SHP77 treated with DMSO at 0.1 percent for 48 hours (cell line): ENCODE results near the gene GNG8.

ENCODE experiments used
- DNase-seq: peaks from one replicate; lab custom pipeline; 2025; lab: John Stamatoyannopoulos, UW

The GNG8 gene

DNA sequence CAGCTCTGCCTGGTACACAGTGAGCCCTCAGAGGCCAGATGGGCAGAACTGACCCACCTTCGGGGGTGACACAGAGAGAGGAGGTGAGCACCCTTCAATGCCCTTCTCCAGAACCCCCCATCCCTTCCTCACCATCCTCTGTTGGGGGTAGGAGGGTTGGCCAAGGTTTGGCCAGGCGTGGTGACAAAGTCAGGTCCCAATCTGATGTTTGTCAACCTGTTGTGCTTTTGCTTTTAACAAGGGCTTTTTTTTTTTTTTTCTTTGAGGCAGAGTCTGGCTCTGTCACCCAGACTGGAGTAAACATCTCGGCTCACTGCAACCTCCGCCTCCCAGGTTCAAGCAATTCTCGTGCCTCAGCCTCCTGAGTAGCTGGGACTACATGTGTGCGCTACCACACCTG, 18.4 kb downstream of the GNG8 start:
- DNase-seq = no peak

DNA sequence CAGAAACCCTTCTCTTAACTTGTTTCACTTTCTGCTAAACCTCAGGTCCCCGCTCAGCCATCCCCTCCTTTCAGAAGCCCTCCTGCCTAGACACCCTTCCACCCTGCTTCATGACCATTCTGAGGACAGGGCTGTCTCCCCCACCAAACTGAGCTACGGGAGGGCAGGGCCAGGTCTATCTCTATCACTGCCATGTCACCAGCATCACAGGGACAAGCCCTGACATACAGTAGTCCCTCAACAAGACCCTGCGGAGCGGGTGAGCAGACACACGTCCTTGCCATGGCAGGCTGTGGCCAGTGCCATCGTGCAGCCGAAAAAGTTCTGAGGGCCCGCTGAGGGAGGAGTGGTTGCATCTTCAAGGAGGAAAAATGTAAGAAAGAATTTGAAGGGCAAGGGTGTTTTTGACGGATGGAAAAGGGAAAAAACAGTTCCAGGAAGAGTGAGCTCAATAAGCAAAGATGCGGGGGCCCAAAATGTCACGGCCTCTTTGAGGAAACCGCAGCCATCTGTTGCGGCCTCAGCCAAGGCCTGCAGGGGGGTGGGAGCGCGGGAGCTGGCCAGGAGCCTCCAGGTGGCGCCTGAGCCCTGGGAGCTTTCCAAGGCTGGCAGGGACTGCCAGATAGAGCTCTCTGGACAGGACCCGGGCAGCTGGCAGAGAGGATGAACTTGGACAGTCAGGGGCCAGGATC, 19.2 kb downstream of the GNG8 start:
- peak; percentile 52 for DNase-seq

DNA sequence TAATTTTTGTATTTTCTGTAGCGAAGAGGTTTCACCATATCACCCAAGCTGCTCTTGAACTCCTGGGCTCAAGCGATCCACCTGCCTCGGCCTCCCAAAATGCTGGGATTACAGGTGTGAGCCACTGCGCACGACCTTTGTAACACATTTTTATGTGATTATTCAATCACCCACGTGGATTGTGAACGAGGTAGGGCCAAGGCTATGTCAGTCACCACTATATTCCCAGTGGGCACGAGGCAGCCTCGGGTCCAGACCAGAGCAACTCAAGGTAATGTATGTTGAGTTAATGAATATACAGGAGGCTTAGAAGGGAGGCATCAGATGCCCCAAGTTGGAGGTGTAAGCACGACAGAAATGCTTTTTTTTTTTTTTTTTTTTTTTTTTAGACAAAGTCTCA, 20.0 kb downstream of the GNG8 start:
- DNase-seq = no peak

DNA sequence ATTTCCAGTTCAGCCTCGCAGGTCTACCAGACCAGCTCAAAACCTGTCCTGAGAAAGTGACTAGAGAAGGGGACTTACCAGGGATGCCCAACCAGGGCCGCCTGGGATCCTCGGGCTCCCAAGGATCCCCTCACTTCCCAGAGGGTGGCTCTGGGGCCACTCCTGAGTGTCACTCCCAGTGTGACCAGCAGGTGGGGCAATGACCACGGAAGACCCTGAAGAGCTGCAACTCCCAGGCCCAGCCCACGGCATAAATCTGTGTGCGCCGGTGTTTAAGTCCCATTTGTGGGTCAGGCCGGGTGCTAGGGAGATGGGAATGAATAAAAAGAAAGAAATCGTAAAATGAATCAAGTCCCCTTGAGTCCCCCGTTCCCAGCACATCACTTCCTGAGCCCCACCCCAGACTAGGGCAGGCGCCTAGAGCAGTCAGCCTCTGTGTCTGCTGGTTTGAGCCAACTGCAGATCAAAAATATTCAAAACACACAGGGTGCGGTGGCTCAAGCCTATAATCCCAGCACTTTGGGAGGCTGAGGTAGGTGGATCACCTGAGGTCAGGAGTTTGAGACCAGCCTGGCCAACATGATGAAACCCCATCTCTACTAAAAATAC, 21.8 kb downstream of the GNG8 start:
- DNase-seq = peak; percentile 69

DNA sequence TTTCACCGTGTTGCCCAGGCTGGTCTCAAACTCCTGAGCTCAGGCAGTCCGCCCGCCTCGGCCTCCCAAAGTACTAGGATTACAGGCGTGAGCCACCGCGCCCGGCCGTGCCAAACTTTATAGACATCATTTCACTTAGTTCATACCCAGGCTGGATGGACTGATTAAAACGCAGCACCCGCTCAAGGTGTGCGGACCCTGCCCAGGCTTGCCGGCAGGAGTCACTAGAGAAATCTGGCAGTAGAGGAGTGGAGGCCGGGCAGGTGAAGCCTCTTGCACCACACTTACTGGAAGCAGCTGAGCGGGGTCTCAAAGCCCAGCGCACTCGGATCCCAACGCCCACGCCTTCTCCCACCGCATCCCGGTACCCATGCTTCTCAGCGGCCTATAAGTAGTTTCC, 22.5 kb downstream of the GNG8 start:
- no peak for DNase-seq

DNA sequence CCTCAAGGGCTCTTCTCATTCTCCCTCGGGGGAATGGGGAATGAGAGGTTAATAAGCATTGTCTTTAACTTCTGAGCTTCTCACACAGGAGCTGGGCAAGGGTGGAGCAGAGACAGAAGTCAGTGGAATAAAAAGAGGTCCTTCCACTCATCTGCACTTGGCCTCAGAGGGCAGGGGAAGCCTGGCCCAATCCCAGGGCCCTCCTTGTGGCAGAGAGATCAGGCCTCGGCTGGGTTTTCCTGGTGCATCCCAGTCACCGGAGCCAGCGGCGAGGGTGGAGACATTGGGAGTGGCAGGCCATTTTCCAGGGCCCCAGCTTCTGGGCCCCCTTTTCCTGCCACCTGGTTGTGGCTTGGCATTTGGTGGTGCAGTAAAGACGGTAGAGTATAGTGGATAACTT, 24.2 kb downstream of the GNG8 start:
- no peak for DNase-seq

DNA sequence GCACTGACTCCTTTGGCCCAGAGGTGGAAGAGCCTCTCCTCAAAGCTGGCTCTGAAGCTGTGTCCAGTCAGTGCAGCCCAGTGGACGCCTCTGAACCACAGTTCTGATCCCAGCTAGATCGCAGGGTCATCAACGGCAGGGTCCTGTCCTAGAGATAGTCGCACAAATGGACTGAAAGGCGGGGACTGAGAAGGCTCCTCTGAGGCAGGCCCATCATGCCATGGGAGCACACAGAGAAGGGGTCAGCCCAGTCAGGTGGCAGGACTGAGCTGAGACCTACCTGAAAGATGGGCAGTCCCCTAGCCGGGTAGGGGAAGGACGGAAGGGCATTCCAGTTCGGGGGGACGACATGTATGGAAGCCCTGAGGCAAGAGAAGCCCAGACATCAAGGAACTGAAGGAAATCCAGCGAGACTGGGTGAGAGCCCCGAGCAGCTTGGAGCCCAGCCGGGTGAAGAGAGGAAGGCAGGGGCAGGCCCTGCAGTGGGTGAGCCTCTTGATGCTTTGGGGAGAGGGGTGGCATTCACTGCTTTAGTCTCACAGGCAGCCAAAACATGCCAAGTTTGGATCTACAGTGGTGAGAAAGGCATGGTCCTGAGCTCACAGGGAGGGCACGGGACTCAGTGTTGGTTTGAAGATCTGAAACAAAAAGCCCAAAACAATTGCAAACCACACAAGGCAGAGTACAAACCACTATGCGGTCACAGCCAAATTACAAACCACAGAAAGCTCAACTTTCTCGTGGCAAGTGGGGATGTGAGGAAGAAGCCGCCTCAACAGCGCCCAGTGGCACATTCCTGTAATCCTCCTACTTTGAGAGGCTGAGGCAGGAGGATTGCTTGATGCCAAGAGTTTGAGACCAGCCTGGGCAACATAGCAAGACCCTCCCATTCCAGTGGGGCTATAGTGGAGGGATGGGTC, 24.9 kb downstream of the GNG8 start:
- DNase-seq = no peak

DNA sequence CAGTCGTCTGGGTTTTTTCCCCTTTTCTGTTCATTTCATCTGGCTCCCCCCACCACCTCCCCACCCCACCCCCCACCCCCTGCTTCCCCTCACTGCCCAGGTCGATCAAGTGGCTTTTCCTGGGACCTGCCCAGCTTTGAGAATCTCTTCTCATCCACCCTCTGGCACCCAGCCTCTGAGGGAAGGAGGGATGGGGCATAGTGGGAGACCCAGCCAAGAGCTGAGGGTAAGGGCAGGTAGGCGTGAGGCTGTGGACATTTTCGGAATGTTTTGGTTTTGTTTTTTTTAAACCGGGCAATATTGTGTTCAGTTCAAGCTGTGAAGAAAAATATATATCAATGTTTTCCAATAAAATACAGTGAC, 25.6 kb downstream of the GNG8 start:
- no peak for DNase-seq

DNA sequence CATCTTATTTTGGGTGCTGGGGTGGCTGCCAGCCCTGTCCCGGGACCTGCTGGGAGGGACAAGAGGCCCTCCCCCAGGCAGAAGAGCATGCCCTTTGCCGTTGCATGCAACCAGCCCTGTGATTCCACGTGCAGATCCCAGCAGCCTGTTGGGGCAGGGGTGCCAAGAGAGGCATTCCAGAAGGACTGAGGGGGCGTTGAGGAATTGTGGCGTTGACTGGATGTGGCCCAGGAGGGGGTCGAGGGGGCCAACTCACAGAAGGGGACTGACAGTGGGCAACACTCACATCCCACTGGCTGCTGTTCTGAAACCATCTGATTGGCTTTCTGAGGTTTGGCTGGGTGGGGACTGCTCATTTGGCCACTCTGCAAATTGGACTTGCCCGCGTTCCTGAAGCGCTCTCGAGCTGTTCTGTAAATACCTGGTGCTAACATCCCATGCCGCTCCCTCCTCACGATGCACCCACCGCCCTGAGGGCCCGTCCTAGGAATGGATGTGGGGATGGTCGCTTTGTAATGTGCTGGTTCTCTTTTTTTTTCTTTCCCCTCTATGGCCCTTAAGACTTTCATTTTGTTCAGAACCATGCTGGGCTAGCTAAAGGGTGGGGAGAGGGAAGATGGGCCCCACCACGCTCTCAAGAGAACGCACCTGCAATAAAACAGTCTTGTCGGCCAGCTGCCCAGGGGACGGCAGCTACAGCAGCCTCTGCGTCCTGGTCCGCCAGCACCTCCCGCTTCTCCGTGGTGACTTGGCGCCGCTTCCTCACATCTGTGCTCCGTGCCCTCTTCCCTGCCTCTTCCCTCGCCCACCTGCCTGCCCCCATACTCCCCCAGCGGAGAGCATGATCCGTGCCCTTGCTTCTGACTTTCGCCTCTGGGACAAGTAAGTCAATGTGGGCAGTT, 26.2 kb downstream of the GNG8 start:
- DNase-seq = no peak

DNA sequence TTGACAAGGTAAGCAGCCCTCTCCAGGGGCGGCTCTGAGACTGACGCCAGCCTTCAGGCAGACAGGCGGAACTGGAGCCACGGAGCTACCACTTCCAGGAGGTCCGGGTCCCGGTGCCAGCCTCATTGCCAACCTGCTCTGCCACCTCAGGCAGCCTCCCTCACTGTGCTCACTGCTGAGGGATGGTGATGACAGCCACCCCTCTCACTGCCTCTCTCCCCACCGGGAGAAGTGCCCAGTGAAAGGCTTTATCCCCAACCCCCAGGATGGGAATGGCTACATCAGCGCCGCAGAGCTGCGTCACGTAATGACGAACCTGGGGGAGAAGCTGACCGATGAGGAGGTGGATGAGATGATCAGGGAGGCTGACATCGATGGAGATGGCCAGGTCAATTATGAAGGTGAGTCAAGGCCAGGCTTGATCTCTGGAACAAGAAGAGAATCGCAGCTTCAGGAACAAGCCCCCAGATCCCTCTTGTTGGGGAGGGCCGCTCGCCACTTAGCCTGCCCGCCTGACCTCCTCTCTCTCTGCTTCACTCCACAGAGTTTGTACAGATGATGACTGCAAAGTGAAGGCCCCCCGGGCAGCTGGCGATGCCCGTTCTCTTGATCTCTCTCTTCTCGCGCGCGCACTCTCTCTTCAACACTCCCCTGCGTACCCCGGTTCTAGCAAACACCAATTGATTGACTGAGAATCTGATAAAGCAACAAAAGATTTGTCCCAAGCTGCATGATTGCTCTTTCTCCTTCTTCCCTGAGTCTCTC, 27.2 kb downstream of the GNG8 start:
- DNase-seq = no peak

DNA sequence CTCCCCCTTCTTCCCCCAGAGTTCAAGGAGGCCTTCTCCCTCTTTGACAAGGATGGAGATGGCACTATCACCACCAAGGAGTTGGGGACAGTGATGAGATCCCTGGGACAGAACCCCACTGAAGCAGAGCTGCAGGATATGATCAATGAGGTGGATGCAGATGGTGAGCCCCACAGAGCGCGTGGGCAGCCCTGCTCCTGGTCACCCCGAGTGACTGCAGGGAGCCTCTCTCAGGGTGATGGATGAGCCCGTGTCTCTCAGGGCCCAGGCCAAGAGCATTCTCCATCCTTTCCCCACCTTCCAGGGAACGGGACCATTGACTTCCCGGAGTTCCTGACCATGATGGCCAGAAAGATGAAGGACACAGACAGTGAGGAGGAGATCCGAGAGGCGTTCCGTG, 27.8 kb downstream of the GNG8 start:
- DNase-seq = no peak

DNA sequence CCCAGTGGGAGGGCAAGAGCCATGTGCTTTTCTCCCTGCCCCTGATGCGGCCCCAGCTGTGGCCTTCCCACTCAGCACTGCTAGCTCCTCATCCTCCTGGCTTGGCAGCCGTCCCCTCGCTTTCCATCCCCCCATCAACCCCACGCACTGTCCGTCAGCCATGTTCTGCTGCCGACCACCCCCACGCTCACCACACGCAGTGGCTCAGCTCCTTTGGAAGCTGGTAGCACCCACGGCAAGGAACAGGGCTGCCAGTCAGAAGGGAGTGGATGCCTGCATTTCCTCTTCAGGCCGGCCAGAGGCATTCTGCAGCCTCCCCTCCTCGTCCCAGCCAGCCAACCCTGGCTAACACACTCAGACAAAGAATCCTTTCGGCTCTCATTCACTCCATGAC, 28.6 kb downstream of the GNG8 start:
- DNase-seq = no peak

DNA sequence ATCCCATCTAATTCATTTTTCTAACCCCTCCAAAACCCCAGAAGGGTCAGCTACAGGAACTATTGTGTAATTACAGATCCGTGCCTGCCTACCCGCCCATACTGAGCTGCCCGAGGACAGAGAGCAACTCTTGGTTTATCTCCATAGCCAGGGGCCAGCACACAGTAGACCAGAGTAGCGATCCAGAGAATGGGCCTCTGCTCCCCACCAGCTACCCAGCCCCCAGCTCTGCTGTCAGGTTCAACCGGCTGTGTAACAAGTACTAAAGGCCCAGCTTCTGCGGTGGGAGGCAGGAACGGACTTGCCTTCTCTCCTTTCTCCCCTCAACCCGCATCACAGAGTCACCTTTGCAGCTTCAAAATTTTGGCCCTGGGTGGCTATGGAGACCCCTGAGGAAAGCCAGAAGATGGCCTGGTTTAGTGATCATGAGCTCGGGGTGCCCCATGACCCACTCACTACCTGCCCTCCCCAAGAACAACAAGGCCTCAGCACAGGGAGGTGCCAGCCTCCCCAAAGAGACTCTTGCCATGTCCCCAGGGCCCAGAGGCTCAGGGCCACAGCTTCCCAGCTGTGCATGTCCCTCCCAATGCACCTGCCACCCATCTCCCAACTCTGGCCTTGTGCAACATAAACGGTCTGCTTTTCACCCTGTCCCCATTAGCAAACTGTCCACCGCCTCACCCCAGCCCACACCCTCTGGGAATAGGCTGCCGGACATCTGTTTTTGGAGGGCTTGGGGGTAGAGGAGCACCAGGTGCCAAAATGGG, 29.1 kb downstream of the GNG8 start:
- DNase-seq = no peak

DNA sequence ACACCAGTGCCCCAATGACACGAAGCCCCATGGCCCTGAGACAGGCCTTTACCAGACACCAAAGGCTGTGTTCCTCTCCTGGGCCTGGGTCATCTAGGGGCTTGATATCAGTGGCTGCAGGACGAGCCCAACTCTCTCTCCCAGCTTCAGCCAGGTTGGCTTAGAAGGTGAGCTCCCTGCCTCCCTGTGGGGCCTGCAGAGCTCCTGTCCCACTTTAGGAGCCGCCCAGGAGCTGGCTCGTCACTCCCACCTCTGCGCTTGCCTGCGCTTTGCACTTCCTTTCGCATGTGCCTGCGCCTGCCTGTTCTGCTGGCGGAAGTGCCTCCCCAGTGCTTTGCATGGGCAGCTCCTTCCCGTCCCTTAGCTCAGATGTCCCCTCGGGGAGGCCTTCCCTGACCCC, 30.0 kb downstream of the GNG8 start:
- DNase-seq = no peak

DNA sequence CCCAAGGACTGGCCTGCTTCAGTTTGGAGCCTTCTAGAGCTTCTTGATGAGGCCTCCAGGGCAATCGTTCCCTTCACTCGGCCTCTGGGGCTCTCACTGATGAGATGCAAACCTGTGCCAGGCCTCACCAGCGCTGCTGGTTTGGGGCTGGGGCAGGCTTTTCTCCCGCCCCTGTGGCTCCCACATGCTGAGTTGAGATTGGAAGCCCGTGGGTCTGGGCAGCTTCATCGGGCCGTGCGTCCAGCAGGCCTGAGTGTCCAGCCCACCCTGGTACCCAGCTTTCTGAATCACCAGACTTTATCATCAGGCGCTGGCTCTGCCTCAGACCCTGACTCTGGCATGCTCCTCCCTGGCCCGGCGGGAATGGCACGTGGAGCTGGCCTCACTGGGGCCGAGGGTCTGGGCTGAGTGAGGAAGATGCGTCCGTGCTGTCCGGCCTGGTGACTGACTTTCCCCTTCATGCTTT, 30.6 kb downstream of the GNG8 start:
- DNase-seq = no peak

DNA sequence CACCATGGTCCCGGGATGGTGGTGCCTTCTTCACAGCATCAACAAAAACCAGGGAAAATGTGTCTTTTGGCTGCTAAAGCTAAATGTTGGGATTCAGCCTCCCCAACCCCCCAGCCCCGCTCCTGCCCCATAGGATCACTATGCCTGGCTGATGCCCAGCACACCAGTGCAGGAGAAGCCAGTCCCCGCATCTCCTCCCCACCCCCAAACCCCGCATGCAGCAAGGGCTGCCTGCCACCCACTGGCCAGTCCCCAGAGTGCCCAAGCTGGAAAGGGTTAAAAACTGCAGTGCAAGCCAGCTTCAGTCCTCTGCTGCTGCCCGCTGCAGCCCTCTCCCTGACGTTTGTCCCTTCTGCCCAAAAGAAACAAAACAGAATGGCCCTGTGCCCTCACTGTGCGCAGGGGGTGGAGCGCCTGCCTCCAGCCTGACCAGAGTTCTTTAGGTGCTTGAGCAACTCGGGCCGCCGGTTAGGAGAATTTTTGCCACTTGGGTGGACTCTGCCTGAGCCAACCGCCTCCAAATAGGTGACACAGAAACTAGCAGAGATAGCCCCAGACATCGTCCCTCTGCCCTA, 31.1 kb downstream of the GNG8 start:
- no peak for DNase-seq

DNA sequence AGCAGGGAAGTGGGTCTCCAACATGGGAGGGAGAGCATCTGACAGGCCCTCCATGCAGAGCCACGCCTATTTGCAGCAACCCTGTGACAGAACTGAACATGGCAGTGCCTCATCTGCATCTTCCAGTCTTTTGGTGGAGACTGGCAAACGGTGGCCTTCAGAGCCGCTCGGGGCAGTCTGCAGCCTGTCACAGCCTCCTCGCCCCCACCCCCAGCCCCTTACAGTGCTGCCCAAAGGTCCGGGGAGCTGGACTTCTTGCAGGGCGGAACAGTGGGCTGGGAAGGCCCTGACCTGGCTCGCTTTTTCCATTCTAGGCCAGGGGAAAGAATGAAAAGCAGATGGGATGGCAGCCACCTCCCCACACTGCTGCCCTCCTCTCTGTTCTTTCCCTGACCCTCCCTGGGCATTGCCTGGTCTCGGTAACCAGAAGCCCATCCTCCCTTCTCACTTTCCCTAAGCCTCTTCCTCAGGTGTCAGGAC, 32.2 kb downstream of the GNG8 start:
- DNase-seq = no peak

DNA sequence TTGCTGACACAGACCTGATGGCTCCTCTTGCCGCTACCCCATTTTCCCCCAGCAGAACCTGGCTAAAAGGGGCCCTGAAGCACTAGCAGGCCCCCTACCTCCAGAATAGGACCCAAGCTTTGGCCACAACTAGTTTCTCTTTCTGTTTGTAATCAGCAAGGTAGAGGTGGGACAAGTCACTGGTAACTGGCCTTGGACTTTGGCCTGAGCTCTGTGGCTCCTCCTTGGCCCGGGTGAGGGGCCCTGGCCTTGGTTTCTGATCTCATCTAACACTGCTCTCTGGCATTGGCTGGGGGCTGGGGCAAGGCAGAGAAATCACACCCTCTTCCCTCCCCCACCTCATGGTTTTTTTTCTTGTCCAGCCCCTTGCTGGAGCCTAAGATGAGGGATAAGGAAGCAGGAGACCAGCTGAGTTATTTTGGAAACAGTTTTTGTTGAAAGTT, 32.8 kb downstream of the GNG8 start:
- DNase-seq = no peak

DNA sequence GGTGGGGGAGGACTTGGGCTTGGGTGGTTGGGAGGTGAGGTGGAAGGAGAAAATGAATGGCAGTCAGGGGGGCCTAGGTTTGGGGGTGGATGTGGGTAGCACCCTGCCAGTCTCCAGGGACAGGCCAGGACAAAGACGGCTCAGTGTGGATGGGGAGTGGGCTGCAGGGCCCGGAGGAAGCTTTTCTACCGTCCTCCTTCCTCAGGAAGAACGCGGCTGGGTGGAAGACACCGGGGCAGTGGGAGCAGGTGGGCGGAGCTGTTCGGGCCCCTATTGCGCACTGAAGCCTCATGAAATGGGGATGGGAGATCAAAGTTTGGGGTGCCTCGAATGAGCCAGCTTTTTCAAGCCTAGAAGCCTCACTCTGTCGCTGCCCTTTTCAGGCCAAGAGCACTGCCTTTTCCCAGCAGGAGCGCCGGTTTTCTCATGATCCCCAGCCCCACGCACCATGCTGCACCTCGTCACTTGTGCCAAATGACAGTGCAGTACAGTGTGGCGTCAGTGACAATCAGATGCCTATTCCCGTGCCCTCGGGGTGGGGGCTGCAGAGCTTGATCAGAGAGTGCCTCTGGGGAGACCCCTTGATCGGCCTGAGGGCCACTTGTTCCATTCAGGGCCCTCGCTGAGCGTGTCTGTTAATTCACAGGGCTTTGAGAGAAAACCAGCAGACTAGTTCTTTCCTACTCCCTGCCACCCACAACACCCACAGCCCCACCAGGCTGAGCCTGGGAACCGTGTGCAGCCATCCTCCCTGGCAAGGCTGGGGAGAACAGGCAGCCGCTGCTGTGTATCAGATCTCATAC, 33.4 kb downstream of the GNG8 start:
- DNase-seq = no peak
